IMR-90 (cell line): Measurements from ENCODE around the gene IRF6.

Experiments used
- BHLHE40 ChIP-seq: fragments of 150-350 bp; IDR thresholded peaks from 2 replicates; pipeline ENCODE4 v1.6.1; 2016; ENCODE audit warnings: mild to moderate bottlenecking, low read depth, low read length
- CEBPB ChIP-seq: IDR thresholded peaks from 2 replicates; pipeline ENCODE4 v1.6.1; 2012; ENCODE audit warnings: low read depth, low read length, improper control_type of control experiment
- CHD1 ChIP-seq: IDR thresholded peaks from 2 replicates; pipeline ENCODE4 v1.6.1; 2012; ENCODE audit warnings: low read depth, low read length, improper control_type of control experiment
- FOS ChIP-seq: fragments of 150-350 bp; IDR thresholded peaks from 2 replicates; pipeline ENCODE4 v1.6.1; 2016; ENCODE audit warnings: low read depth, low read length
- MAFK ChIP-seq: IDR thresholded peaks from 2 replicates; pipeline ENCODE4 v1.6.1; 2012; ENCODE audit warnings: low read depth, low read length, improper control_type of control experiment
- MXI1 ChIP-seq: IDR thresholded peaks from 2 replicates; pipeline ENCODE4 v1.6.1; 2012; ENCODE audit warnings: low read depth, mild to moderate bottlenecking, low read length, moderate library complexity, borderline replicate concordance
- NFE2L2 ChIP-seq: fragments of 150-350 bp; IDR thresholded peaks from 2 replicates; pipeline ENCODE4 v1.6.1; 2016; ENCODE audit warnings: low read depth, mild to moderate bottlenecking, low read length
- POLR2A ChIP-seq: IDR thresholded peaks from 2 replicates; pipeline ENCODE4 v1.6.1; 2012; ENCODE audit warnings: mild to moderate bottlenecking, low read depth, low read length
- RAD21 ChIP-seq: IDR thresholded peaks from 2 replicates; pipeline ENCODE4 v1.6.1; 2012; ENCODE audit warnings: low read length, improper control_type of control experiment
- RFX5 ChIP-seq: IDR thresholded peaks from 2 replicates; pipeline ENCODE4 v1.8.0; 2012; ENCODE audit warnings: low read depth, mild to moderate bottlenecking, low read length, moderate library complexity
- SMC3 ChIP-seq: fragments of 150-350 bp; IDR thresholded peaks from 2 replicates; pipeline ENCODE4 v1.6.1; 2016; ENCODE audit warnings: low read depth, mild to moderate bottlenecking, antibody characterized with exemption, low read length, moderate library complexity
- USF2 ChIP-seq: fragments of 150-350 bp; IDR thresholded peaks from 2 replicates; pipeline ENCODE4 v1.6.1; 2017; ENCODE audit warnings: mild to moderate bottlenecking, antibody characterized with exemption, low read length, low read depth
- TF ChIP-seq, protein P1 (sequence below): conservative IDR thresholded peaks from 2 replicates; pipeline ENCODE4 v1.5.1; 2012; ENCODE audit warnings: mild to moderate bottlenecking, low read depth, low read length, improper control_type of control experiment
- TF ChIP-seq, protein P2 (sequence below): fragments of 150-350 bp; IDR thresholded peaks from 2 replicates; pipeline ENCODE4 v1.6.1; 2016; ENCODE audit warnings: low read depth, mild to moderate bottlenecking, low read length, moderate library complexity, borderline replicate concordance

DNA sequence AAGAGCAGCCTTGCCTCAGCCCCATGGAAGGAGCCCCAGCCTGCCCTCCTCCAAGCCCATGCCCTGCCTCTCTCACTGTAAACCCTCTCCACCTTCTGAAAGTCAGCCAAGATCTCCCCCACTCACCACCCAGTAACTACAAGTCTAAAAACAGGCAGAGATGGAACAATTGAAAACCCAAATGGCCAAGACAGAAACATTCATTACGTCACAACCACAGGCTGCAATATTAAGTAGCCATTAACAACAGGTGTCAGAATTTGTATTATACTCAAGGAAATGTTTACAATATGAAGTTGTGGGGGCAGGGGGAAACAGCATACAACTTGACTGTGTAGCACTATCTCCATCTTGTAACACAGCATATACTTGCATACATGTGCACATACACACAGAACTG, 2.4 kb downstream of the IRF6 start:
- TF ChIP-seq, protein P1, sequence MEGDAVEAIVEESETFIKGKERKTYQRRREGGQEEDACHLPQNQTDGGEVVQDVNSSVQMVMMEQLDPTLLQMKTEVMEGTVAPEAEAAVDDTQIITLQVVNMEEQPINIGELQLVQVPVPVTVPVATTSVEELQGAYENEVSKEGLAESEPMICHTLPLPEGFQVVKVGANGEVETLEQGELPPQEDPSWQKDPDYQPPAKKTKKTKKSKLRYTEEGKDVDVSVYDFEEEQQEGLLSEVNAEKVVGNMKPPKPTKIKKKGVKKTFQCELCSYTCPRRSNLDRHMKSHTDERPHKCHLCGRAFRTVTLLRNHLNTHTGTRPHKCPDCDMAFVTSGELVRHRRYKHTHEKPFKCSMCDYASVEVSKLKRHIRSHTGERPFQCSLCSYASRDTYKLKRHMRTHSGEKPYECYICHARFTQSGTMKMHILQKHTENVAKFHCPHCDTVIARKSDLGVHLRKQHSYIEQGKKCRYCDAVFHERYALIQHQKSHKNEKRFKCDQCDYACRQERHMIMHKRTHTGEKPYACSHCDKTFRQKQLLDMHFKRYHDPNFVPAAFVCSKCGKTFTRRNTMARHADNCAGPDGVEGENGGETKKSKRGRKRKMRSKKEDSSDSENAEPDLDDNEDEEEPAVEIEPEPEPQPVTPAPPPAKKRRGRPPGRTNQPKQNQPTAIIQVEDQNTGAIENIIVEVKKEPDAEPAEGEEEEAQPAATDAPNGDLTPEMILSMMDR = no peak
- TF ChIP-seq RFX5 = no peak
- TF ChIP-seq POLR2A = no peak
- TF ChIP-seq CEBPB = no peak
- TF ChIP-seq MXI1 = no peak
- TF ChIP-seq, protein P2, sequence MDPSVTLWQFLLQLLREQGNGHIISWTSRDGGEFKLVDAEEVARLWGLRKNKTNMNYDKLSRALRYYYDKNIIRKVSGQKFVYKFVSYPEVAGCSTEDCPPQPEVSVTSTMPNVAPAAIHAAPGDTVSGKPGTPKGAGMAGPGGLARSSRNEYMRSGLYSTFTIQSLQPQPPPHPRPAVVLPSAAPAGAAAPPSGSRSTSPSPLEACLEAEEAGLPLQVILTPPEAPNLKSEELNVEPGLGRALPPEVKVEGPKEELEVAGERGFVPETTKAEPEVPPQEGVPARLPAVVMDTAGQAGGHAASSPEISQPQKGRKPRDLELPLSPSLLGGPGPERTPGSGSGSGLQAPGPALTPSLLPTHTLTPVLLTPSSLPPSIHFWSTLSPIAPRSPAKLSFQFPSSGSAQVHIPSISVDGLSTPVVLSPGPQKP = no peak
- no peak for TF ChIP-seq RAD21
- TF ChIP-seq NFE2L2 = no peak
- no peak for TF ChIP-seq BHLHE40
- TF ChIP-seq USF2 = no peak
- TF ChIP-seq SMC3 = no peak
- no peak for TF ChIP-seq CHD1
- TF ChIP-seq MAFK = no peak
- TF ChIP-seq FOS = no peak
